HG03280 (cell line): Measurements from ENCODE around the gene STX16.
A peak's percentile ranks its signal among the peaks of the same experiment; 100 is the strongest.

Experiments
- ATAC-seq: cut with Tn5 transposase; IDR thresholded peaks from one replicate; pipeline ENCODE4 v1.9.1; 2021; ENCODE audit warnings: mild to moderate bottlenecking, moderate library complexity; ENCODE audit not compliant: unreplicated experiment

STX16 gene

GRCh38 chr20:58673119-58673518 lies 22.0 kb downstream of the STX16 start:
- ATAC-seq, result no peak

DNA sequence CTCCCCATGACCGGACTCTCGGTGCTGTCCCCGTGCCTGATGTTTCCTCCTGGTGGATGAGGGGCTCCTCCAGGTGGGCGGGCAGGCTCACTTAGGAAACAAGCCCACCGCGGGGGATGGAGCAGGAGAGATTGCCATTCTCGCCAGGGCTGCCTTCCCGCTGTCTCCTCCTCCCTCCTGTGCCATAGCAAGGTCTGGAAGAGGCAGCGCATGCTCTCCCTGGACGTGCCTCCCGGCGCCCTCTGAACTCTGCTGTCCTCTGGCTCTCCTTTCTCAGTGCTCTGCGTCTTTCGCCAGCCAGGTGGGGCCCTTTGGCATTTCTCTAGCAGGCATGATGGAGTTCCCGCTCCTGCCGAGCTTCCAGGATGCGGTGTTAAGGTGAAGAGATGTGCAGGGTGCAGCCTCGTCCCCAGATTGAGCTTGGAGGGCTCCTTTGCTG lies 24.1 kb downstream of the STX16 start:
- no peak for ATAC-seq

DNA sequence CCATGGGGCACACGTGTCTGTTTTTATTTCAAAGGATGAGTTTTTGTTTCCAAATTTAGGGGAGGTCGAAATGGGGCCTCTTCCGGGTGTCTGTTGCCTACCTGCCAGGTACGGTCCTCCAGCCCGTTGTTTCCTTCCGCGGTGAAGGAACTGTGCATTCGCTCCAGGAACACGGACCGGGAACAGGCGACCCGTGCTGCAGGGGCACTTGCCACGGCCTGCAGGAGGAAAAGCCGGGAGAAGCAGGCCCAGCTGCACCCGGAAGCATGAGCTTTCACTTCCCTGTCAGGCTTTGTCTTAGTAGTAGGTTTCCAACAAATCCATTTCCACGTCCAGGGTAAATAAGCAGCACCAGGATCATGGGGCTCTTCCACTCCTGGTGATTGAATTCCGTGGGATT lies 24.6 kb downstream of the STX16 start:
- ATAC-seq, result no peak

GRCh38 chr20:58676161-58676560 lies 25.1 kb downstream of the STX16 start:
- no peak for ATAC-seq

- no peak for ATAC-seq
Observed at GRCh38 chr20:58677079-58677604, 26.1 kb downstream of the STX16 start.

- ATAC-seq, result no peak
Observed at GRCh38 chr20:58677808-58678207, 26.7 kb downstream of the STX16 start.

GRCh38 chr20:58678806-58679205 lies 27.7 kb downstream of the STX16 start:
- no peak for ATAC-seq

DNA sequence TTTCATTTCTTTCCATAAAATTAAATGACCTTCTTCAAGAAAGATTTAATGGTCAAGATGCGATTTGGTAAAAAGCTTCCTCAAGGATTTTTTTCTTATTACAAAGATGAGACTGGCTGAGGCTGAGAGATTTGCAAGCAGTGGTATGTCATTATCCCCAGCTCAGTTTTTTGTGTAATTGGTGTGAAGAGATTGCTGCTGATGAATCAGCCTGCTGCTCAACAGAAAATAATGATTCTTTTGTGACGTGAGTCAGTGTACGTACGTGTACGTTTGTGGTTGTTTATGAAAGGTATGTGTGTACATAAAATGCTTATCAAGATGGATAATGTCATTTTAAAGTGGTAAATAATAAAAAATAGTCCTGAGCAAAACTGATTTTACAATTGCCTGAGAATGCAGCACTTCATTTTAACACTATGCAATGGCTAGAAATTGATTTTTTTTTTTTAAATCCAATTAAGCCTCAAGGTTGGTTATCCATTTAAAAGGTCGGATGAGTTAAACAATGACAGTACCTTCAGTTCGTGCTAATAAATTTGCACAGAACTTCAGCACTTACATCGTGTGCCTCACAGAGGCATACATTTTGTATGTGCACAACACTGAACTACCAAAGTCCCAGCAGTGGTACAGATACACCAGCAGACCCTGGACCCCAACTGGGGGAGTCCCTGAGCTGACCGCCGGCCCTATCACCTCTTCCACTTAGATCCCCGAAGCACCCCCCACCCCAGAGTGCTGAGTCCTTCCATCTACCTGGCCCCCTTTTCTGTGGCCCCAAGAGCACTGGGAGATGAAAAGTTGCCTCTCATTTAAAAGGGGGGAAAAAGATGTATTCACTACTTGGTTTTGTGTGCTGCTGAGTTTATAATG lies 31.8 kb downstream of the STX16 start:
- ATAC-seq, result no peak

DNA sequence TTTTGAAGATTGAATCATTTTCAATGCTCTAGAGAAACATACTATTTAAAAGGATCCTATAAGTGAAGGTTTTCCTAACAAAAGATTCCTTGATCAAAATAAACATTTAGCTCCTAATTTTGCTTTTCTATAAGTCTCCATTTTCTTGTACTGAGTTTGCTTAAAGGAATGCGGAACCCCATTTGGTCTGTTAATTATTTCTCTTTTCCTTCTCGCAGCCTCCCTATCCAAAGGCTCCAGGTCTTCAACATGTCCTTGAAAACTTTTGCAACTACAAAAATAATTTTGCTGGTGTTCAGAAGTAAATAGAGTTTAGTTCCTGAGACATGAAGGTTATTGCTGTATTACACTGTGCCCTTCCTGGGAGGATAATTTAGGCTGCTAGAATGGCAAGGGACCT lies 33.2 kb downstream of the STX16 start:
- ATAC-seq, result no peak

- no peak for ATAC-seq
Observed at GRCh38 chr20:58685988-58686387, 34.9 kb downstream of the STX16 start.

- no peak for ATAC-seq
Observed at GRCh38 chr20:58688414-58688813, 37.3 kb downstream of the STX16 start.

DNA sequence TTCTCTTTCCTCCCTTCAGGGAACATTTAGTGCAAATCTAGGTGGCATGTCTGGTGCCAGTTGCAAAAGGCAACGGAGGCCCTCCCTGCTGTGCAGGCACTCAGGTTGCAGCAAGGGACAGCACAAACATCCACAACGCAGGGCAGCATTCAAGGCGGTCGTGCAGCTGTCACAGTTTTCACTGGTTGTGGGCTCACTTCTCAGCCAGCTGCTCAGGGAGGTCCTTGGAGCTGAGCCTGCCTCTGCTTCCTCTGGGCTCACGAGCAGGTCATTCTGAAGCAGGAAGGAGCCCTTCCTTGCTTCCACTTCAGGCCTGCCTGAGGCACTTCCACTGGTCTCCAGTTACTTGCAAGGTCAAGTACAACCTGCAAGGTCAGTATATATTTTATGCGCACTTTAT lies 37.8 kb downstream of the STX16 start:
- no peak for ATAC-seq

DNA sequence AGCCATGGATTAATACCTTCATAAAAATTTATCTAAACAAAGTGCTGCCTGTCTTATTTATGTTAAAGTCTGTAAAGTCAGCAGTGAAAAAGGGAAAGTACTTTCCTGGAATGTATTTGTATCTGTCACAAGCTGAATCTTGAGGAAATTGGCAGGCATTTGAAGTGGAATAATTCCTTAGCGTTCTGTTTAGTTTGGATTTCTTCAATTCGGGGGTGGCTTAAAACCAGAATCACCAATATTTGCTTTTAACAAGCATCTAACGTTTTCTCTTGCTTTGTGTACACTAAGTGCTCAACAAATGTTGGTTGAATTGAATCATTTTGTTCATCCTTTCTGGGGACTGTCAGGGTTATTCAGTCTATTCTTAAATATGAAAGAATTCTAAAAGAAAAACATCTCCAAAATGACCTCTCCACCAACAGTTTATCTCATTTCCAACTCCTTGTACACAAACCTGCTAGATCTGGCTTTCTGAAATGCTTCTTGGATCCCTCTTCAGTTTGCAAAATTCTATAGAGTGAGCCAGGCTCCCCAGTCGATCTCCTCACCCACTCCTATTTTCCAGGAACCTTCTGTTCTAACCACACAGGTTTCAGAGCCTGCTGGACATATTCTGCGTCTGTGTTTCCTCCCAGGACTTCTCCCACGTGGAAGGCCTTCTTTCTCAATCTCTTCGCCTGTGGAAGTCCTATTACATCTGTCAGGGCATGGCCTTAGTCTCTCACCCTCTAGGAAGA lies 39.5 kb downstream of the STX16 start:
- no peak for ATAC-seq

DNA sequence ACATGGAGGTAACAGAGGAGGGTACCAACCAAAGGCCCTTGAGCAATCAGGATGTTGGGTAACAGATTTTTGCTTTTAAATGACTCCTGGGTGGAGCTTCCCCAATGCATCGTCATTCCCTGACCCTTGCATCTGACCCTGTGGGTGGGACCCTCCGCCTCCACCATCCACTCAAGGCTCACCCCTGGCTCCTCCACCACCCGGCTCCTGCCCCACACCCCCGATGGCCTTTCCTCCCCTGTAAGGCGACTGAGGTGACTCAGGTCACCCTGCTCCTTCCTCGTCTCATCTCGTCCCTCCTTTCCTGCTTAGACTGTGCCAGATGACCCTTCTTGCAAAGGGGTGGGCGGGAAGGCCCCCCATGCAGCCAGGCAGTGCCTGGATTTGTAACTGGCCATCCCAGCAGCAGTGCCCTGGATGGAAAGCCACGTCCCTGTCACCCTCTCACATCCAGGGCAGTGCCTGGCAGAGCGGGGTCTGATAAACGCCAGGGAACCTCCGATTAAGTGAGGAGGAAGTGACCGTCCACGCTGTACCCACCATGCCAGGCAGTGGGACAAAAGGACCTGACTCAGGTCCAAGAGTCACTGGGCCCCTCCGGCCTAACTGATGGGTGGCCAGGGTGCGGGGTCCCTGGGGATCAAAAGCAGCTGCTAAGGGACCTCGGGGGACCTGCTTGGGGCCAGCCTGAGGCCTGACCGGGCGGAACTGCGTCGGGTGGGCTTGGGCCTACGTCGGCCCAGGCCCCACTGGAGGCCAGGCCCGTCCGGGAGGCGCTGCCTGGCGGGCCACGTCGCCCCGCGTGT lies 40.9 kb downstream of the STX16 start:
- ATAC-seq, result no peak

DNA sequence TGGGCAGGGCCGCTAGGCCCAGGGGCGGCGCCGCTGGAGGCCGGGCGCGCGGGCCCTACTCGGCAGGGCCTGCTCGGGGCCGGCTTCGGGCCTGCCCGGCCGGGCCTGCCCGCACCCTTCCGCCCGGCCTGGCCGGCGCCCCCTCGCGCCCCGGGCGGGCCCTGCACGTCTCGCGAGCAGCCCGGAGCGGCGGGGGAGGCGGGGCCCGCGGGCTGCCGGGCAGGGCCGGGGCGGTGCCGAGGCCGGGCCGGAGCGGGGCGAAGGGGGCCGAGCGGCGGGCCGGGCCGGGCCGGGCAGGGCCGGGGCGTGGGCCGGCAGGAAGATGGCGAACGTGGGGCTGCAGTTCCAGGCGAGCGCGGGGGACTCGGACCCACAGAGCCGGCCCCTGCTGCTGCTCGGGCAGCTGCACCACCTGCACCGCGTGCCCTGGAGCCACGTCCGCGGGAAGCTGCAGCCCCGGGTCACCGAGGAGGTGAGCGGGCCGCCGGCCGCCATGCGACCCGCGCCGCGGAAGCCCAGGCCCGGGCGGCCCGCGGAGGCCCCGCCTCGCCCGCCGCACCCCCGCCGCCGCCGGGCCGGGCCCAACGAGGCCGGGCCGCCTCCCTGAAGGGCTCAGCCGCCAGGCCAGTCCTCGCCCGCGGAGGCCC lies 41.6 kb downstream of the STX16 start, which contains the start of gene NPEPL1:
TSS of gene NPEPL1 (plus strand) at position 222 of the 647 bp plus-strand sequence. CDS start at position 323, 101 bp downstream.
- peak; percentile 91 for ATAC-seq

GRCh38 chr20:58693226-58694006 lies 42.3 kb downstream of the STX16 start:
- ATAC-seq, result no peak

GRCh38 chr20:58694241-58695083 lies 43.4 kb downstream of the STX16 start:
- no peak for ATAC-seq

DNA sequence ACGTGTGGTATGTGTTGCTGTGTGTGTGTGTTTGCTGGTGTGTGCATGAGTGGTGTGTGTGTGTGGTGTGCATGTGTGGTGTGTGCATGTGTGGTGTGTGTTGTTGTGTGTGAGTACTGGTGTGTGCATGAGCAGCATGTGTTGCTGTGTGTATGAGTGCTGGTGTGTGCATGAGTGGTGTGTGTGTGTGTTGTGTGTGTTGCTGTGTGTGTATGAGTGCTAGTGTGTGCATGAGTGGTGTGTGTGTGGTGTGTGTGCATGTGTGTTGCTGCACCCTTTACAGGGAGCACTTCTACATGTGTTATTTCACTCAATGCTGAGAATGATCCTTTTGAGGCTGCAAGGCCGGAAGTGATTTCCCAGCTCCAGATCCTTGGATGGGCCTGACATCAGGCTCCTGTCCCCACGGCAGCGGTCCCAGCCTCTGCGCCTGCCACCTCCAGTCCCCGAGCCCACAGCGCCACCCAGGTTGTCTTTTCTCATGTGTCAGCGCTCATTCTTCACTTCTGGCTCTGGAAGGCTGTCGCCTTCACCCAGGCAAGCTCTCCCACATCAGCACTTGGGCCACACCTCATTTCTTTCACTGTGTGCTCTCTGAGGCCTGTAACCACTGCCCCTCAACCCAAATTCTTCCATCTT lies 44.1 kb downstream of the STX16 start:
- no peak for ATAC-seq
